ENCODE data around the gene VEGFB. TPM values are rescaled to one million over a fixed set of nuclear protein-coding genes. Genes with fewer than 3 reads are reported as not detected.

Gene VEGFB
- total RNA-seq, 2 experiments from 2014 or later = 80.0 to 80.3 TPM

GRCh38 chr11:64284048-64284961 lies 49.9 kb downstream of the VEGFB start, which contains the start of gene BAD:
TSS of gene BAD (minus strand) at chr11:64284665. CDS start at chr11:64284368, 297 bp downstream.
- Mint-ChIP-seq H3K4me1 (peaks cover 18% of the 10 kb centered on the region), H3K4me3 (peak within 1 kb of the TSS; percentile 77), H3K9me3 (ENCODE audit: low read depth) (no peaks in the 10 kb centered on the region), H3K27ac (peak within 1 kb of the TSS; percentile 85), H3K27me3 (no peaks in the 10 kb centered on the region), H3K36me3 (ENCODE audit: low read depth) (peaks cover 6% of the 10 kb centered on the region)
- DNase-seq (peak; percentile 97), ATAC-seq (peak; percentile 88)
- ChIA-PET POLR2A (interaction anchor here (1.0 to 1.3 kb wide), 3 partner anchors 13 to 15 kb away, joined by 3 to 5 read pairs (median 4); no protein-coding TSS in a partner anchor), CTCF (interaction anchor here (0.7 to 4.7 kb wide), 8 partner anchors 12 to 80 kb away, joined by 3 to 27 read pairs (median 5); partner anchors contain the start of genes CATSPERZ, ESRRA, NUDT22 and TRPT1)
- intact Hi-C loops (cut with DNase I, micrococcal nuclease) = loop anchor here (1.0 to 2.0 kb wide), 4 partner anchors 33 to 298 kb away; partner anchors contain the start of genes FKBP2 (in 1 of the 2), OTUB1 (in 1 of the 2), PPP1R14B (in 1 of the 2) and TRMT112 (in 1 of the 2)

- ATAC-seq = peak; percentile 64
- DNase-seq = peak; percentile 92
- intact Hi-C loops (cut with DNase I, micrococcal nuclease) = loop anchor here (1.0 to 2.0 kb wide), 16 partner anchors 15 to 347 kb away; partner anchors contain the start of genes ESRRA (in 2 of the 2), FKBP2 (in 2 of the 2), TRMT112 (in 2 of the 2) and COX8A (in 1 of the 2)
- no peaks in the 10 kb centered on the region for H3K9me3 Mint-ChIP-seq (ENCODE audit: low read depth)
- POLR2A ChIA-PET = interaction anchor here (1.1 to 1.3 kb wide), 2 partner anchors 14 to 15 kb away, joined by 4 to 5 read pairs; no protein-coding TSS in a partner anchor
- peak within 1 kb of the TSS; percentile 85 for H3K27ac Mint-ChIP-seq
- H3K27me3 Mint-ChIP-seq = peaks cover under 1% of the 10 kb centered on the region
- CTCF ChIA-PET = interaction anchor here (0.8 to 4.7 kb wide), 4 partner anchors 15 to 81 kb away, joined by 3 to 27 read pairs (median 8); partner anchors contain the start of genes CATSPERZ and ESRRA
- H3K4me1 Mint-ChIP-seq = peaks cover 18% of the 10 kb centered on the region
- H3K36me3 Mint-ChIP-seq (ENCODE audit: low read depth) = peaks cover 6% of the 10 kb centered on the region
- peak within 1 kb of the TSS; percentile 77 for H3K4me3 Mint-ChIP-seq
Observed at GRCh38 chr11:64284962-64285884, 50.8 kb downstream of the VEGFB start, which contains the start of gene GPR137. TSS of gene GPR137 (plus strand) at chr11:64285848. CDS start at chr11:64286525, 677 bp downstream.

- H3K36me3 Mint-ChIP-seq (ENCODE audit: low read depth) = peaks cover 6% of the 10 kb centered on the region
- H3K4me3 Mint-ChIP-seq = peak overlapping the region; percentile 77
- intact Hi-C loops (cut with DNase I, micrococcal nuclease) = loop anchor here (1.0 to 2.0 kb wide), 15 partner anchors 16 to 348 kb away; partner anchors contain the start of genes ESRRA (in 2 of the 2), FKBP2 (in 2 of the 2), COX8A (in 1 of the 2) and DNAJC4 (in 1 of the 2)
- DNase-seq = peak; percentile 63
- H3K4me1 Mint-ChIP-seq = peaks cover 20% of the 10 kb centered on the region
- peak overlapping the region; percentile 56 for H3K27ac Mint-ChIP-seq
- no peak for ATAC-seq
- no peaks in the 10 kb centered on the region for H3K9me3 Mint-ChIP-seq (ENCODE audit: low read depth)
- peaks cover 9% of the 10 kb centered on the region for H3K27me3 Mint-ChIP-seq
- ChIA-PET POLR2A (no interaction called here), CTCF (interaction anchor here (1.0 to 4.7 kb wide), 3 partner anchors 15 to 419 kb away, joined by 3 to 27 read pairs (median 12); partner anchors contain the start of genes CATSPERZ and ESRRA)
Observed at GRCh38 chr11:64285885-64286800, 51.8 kb downstream of the VEGFB start.

- H3K4me3 Mint-ChIP-seq = peak overlapping the region; percentile 69
- ChIA-PET POLR2A (interaction anchor here (0.6 kb wide), 1 partner anchor 420 kb away, joined by 14 read pairs; no protein-coding TSS in a partner anchor), CTCF (interaction anchor here (1.0 to 1.5 kb wide), 3 partner anchors 14 to 418 kb away, joined by 3 to 9 read pairs (median 5); partner anchors contain the start of gene CATSPERZ)
- no peak for DNase-seq
- intact Hi-C loops (cut with DNase I, micrococcal nuclease) = no loop called here
- peaks cover 20% of the 10 kb centered on the region for H3K4me1 Mint-ChIP-seq
- H3K27me3 Mint-ChIP-seq = peaks cover 9% of the 10 kb centered on the region
- H3K36me3 Mint-ChIP-seq (ENCODE audit: low read depth) = peaks cover 4% of the 10 kb centered on the region
- peak overlapping the region; percentile 56 for H3K27ac Mint-ChIP-seq
- H3K9me3 Mint-ChIP-seq (ENCODE audit: low read depth) = no peaks in the 10 kb centered on the region
- no peak for ATAC-seq
Observed at GRCh38 chr11:64286801-64287159, 52.4 kb downstream of the VEGFB start.

- POLR2A ChIA-PET = no interaction called here
Observed at GRCh38 chr11:64287676-64288352, 53.4 kb downstream of the VEGFB start.

GRCh38 chr11:64288353-64288750 lies 54.0 kb downstream of the VEGFB start:
- H3K36me3 Mint-ChIP-seq (ENCODE audit: low read depth) = no peaks in the 10 kb centered on the region
- POLR2A ChIA-PET = no interaction called here
- no peak for ATAC-seq

More at GRCh38 chr11:64287676-64288352, 53.4 kb downstream of the VEGFB start:
- peaks cover 18% of the 10 kb centered on the region for H3K4me1 Mint-ChIP-seq
- H3K9me3 Mint-ChIP-seq (ENCODE audit: low read depth) = no peaks in the 10 kb centered on the region
- no peak for ATAC-seq
- no peak overlapping the region for H3K4me3 Mint-ChIP-seq
- no peak for DNase-seq
- CTCF ChIA-PET = interaction anchor here (1.0 to 1.5 kb wide), 2 partner anchors 13 to 17 kb away, joined by 5 to 9 read pairs; partner anchors contain the start of gene CATSPERZ
- H3K27ac Mint-ChIP-seq = no peak overlapping the region
- H3K36me3 Mint-ChIP-seq (ENCODE audit: low read depth) = peaks cover 2% of the 10 kb centered on the region
- H3K27me3 Mint-ChIP-seq = peaks cover 11% of the 10 kb centered on the region
- intact Hi-C loops (cut with DNase I, micrococcal nuclease) = no loop called here

More at GRCh38 chr11:64288353-64288750, 54.0 kb downstream of the VEGFB start:
- CTCF ChIA-PET = interaction anchor here (1.5 kb wide), 1 partner anchor 16 kb away, joined by 9 read pairs; no protein-coding TSS in a partner anchor
- Mint-ChIP-seq H3K27me3 (peaks cover 16% of the 10 kb centered on the region), H3K4me3 (no peak overlapping the region), H3K4me1 (peaks cover 12% of the 10 kb centered on the region), H3K27ac (no peak overlapping the region), H3K9me3 (ENCODE audit: low read depth) (no peaks in the 10 kb centered on the region)
- DNase-seq = no peak
- intact Hi-C loops (cut with DNase I, micrococcal nuclease) = no loop called here

Other genes starting within 250 kb of the VEGFB start
- gene OTUB1, start 248.1 kb upstream of the VEGFB start, total RNA-seq = 10 to 100 TPM; 77.4 to 86.1 TPM
- gene FLRT1, start 198.7 kb upstream of the VEGFB start, total RNA-seq = under 1 TPM; 0.21 to 0.25 TPM
- gene MACROD1, start 68.5 kb upstream of the VEGFB start, total RNA-seq = 10 to 100 TPM; 26.4 to 28.6 TPM
- gene STIP1, start 48.4 kb upstream of the VEGFB start, total RNA-seq = 100 to 1,000 TPM; 398 to 403 TPM
- gene FERMT3, start 27.9 kb upstream of the VEGFB start, total RNA-seq = 100 to 1,000 TPM; 182 to 184 TPM
- gene TRPT1, start 8.4 kb upstream of the VEGFB start, total RNA-seq = 10 to 100 TPM; 23.9 to 27.1 TPM
- gene NUDT22, start 8.3 kb upstream of the VEGFB start, total RNA-seq = 10 to 100 TPM; 61.8 to 74.1 TPM
- gene DNAJC4, start 4.0 kb upstream of the VEGFB start, total RNA-seq = 10 to 100 TPM; 21.9 to 23.1 TPM
- 10 to 100 TPM; 19.9 to 21.3 TPM for gene FKBP2, start 6.5 kb downstream of the VEGFB start, total RNA-seq
- 100 to 1,000 TPM; 261 to 267 TPM for gene PPP1R14B, start 12.4 kb downstream of the VEGFB start, total RNA-seq
- 10 to 100 TPM in 1 of 2 experiments, 1 to 10 TPM in 1; 9.0 to 10.9 TPM for gene PLCB3, start 16.9 kb downstream of the VEGFB start, total RNA-seq
- 10 to 100 TPM; 21.3 to 22.9 TPM for gene BAD, start 50.1 kb downstream of the VEGFB start, total RNA-seq
- 10 to 100 TPM; 23.6 to 27.2 TPM for gene GPR137, start 51.3 kb downstream of the VEGFB start, total RNA-seq
- not detected for gene KCNK4, start 56.7 kb downstream of the VEGFB start, total RNA-seq
- under 1 TPM in 1 of 2 experiments, not detected in 1; 0.39 TPM for gene CATSPERZ, start 65.8 kb downstream of the VEGFB start, total RNA-seq
- 10 to 100 TPM; 19.0 to 29.6 TPM for gene ESRRA, start 70.9 kb downstream of the VEGFB start, total RNA-seq
- 100 to 1,000 TPM; 185 to 243 TPM for gene TRMT112, start 83.0 kb downstream of the VEGFB start, total RNA-seq
- 100 to 1,000 TPM; 110 to 142 TPM for gene PRDX5, start 83.5 kb downstream of the VEGFB start, total RNA-seq
- 10 to 100 TPM; 58.4 to 71.3 TPM for gene CCDC88B, start 105.6 kb downstream of the VEGFB start, total RNA-seq
- 10 to 100 TPM; 22.0 to 30.2 TPM for gene RPS6KA4, start 124.6 kb downstream of the VEGFB start, total RNA-seq